Stomach (tissue), 9 donors: ENCODE data around the gene CD300LD. TPM values are rescaled to one million over a fixed set of nuclear protein-coding genes. Genes with fewer than 3 reads are reported as not detected.

Source experiments
- DNase-seq, 2 donors: peaks; one replicate each; pipeline versions ENCODE4 v3.0.0 to v3.0.0-alpha.2; 2013 to 2019
- H3K27ac ChIP-seq, 5 donors: fragments of 200-600 bp in 4 of 5; sonication (generic) in 4 of 5; one replicate each; pipeline ENCODE4 v1.5.1; 2013 to 2019; ENCODE audit warnings: mild to moderate bottlenecking in 1 of 5, moderate library complexity in 1 of 5
- H3K27me3 ChIP-seq, 3 donors: fragments of 200-600 bp; sonication (generic); one replicate each; pipeline ENCODE4 v1.5.1; 2017 to 2019; ENCODE audit warnings: mixed run types in 1 of 3
- H3K36me3 ChIP-seq, 4 donors: fragments of 200-600 bp; sonication (generic); 1 replicate in 3 of 4; 2 replicates in 1 of 4; pipeline ENCODE4 v1.5.1; 2016 to 2019
- H3K4me1 ChIP-seq, 4 donors: fragments of 200-600 bp; sonication (generic); one replicate each; pipeline ENCODE4 v1.5.1; 2016 to 2019
- H3K4me3 ChIP-seq, 4 donors: fragments of 200-600 bp; sonication (generic) in 3 of 4; one replicate each; pipeline ENCODE4 v1.5.1; 2016 to 2019; ENCODE audit warnings: mild to moderate bottlenecking in 1 of 4
- H3K9me3 ChIP-seq, 4 donors: fragments of 200-600 bp; sonication (generic); one replicate each; pipeline ENCODE4 v1.5.1; 2016 to 2019
- CTCF ChIP-seq, 7 experiments: fragments of 450-650 bp in 4 of 7; fragments of 200-600 bp in 3 of 7; sonication (generic) in 3 of 7; IDR thresholded peaks; one replicate each; pipeline ENCODE4 v1.5.1; 2016 to 2019; ENCODE audit warnings: antibody characterized with exemption in 7 of 7, control low read depth in 2 of 7, mild to moderate bottlenecking in 1 of 7
- EP300 ChIP-seq: sonication (generic); formaldehyde crosslinking; IDR thresholded peaks from one replicate; pipeline ENCODE4 v1.6.1; 2017; ENCODE audit warnings: antibody characterized with exemption
- POLR2A ChIP-seq, 4 donors: fragments of 450-650 bp; IDR thresholded peaks; one replicate each; pipeline ENCODE4 v1.6.1; 2016; ENCODE audit warnings: antibody characterized with exemption in 4 of 4, control low read depth in 2 of 4, mild to moderate bottlenecking in 1 of 4, moderate library complexity in 1 of 4
- POLR2AphosphoS5 ChIP-seq, 3 donors: sonication (generic); formaldehyde crosslinking; IDR thresholded peaks; one replicate each; pipeline ENCODE4 v1.6.1; 2016; ENCODE audit warnings: antibody characterized with exemption in 3 of 3
- WGBS, 5 donors: extraction: QIAGEN DNeasy Blood & Tissue Kit in 3 of 5; methylation state at CpG; one replicate each; pipeline versions ENCODE4 v1.1.5 to v1.1.7; 2013 to 2018; 5-methylcytosine and 5-hydroxymethylcytosine counted together
- intact Hi-C: fragments of 100-400 bp; cut with DNase I; formaldehyde crosslinking; loops from one replicate; pipeline ENCODE4 v1.15.1; 2023; ENCODE audit warnings: low total_unique reads
- polyA plus RNA-seq, 3 donors: library from polyadenylated mRNA; stranded (reverse); fragments of 200-250 nt; gene quantifications; one replicate each; pipeline ENCODE4 v1.2.3, GENCODE V29; 2013
- total RNA-seq, 5 donors: library from RNA; depleted of rRNA; stranded (reverse); fragments of >200 nt; gene quantifications; one replicate each; pipeline versions ENCODE4 v1.1.0 to v1.2.3, GENCODE V29; 2014 to 2016
- donor health status: healthy with polysubstance abuse.
- donor health status: Bipolar disorder and iron deficiency.
- donor health status: healthy.

Gene CD300LD
- total and polyA plus RNA-seq, 8 donors, result not detected

DNA sequence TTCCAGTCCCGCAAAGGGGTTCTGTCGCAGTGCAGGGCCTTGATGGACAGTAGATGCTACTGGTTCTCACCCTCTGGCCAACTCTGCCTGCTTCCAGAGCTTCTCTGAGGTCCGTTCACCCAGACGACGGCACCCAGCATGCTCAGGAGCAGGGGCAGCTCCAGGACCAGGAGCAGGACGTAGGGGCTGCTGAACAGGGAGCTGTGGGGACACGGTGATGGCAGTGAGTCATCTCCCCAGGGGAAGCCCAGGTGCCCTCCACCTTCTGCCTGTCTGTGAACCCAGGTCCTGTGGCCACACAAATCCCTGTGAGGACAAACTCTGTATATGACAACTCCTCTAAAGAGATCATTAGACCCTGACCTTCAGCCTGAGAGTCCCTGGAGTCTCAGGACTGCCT is 42.7 kb downstream of the CD300LD start:
- H3K36me3 ChIP-seq, result no peaks in the 10 kb centered on the region
- no peak for DNase-seq
- no peak for TF ChIP-seq POLR2AphosphoS5 (IDR thresholded peaks at IDR 0.05)
- TF ChIP-seq EP300, result no peak
- no peak for TF ChIP-seq CTCF (IDR thresholded peaks at IDR 0.05)
- no peak for TF ChIP-seq POLR2A (IDR thresholded peaks at IDR 0.05)
- no peaks in the 10 kb centered on the region for H3K9me3 ChIP-seq
- H3K4me3 ChIP-seq, result no peak overlapping the region
- H3K27ac ChIP-seq, result no peak overlapping the region
- WGBS, 5 donors, result 69 to 87% (median 80%) methylated on average over 2 to 7 of the region's 7 CpGs
- intact Hi-C loops, result no loop called here
- H3K27me3 ChIP-seq, result peaks cover 0 to 28% (median 0%) of the 10 kb centered on the region in 3 donors
- no peaks in the 10 kb centered on the region for H3K4me1 ChIP-seq

DNA sequence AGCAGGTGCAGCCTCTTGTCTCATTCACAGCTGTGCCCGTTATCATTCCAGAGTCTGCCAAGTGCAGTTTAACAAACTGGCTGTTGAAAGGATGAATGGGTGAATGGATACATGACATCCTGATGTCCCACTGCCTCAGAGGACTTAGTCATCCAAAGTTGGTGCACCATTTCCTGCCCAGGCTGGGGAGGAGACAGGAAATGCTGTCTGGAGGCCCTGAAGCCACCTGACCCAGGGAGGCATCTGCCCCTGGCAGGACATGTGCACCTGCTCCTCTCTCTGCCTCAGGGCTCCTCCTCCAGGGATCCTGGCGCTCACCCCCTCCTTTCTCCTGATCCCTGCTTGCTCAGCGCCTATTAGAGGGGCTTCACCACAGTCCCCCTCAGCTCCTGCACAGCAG is 44.3 kb downstream of the CD300LD start:
- Histone ChIP-seq H3K36me3 (no peaks in the 10 kb centered on the region), H3K4me3 (no peak overlapping the region), H3K9me3 (no peaks in the 10 kb centered on the region), H3K27ac (no peak overlapping the region), H3K4me1 (no peaks in the 10 kb centered on the region), H3K27me3 (peaks cover 0 to 28% (median 0%) of the 10 kb centered on the region in 3 donors)
- TF ChIP-seq POLR2AphosphoS5 (IDR thresholded peaks at IDR 0.05), result no peak
- TF ChIP-seq POLR2A (IDR thresholded peaks at IDR 0.05), result no peak
- TF ChIP-seq CTCF (IDR thresholded peaks at IDR 0.05), result no peak
- no peak for TF ChIP-seq EP300
- WGBS, 5 donors, result 69 to 85% (median 79%) methylated on average over 3 of the region's 3 CpGs
- intact Hi-C loops, result no loop called here
- DNase-seq, result no peak

GRCh38 chr17:74547264-74547663 is 44.8 kb downstream of the CD300LD start:
- Histone ChIP-seq H3K4me3 (no peak overlapping the region), H3K27ac (no peak overlapping the region), H3K27me3 (peaks cover 0 to 26% (median 0%) of the 10 kb centered on the region in 3 donors), H3K36me3 (no peaks in the 10 kb centered on the region), H3K4me1 (no peaks in the 10 kb centered on the region), H3K9me3 (no peaks in the 10 kb centered on the region)
- TF ChIP-seq POLR2A (IDR thresholded peaks at IDR 0.05), result no peak
- TF ChIP-seq EP300, result no peak
- TF ChIP-seq POLR2AphosphoS5 (IDR thresholded peaks at IDR 0.05), result no peak
- no peak for TF ChIP-seq CTCF (IDR thresholded peaks at IDR 0.05)
- 85 to 92% (median 90%) methylated on average over 7 of the region's 7 CpGs for WGBS, 5 donors
- intact Hi-C loops, result no loop called here
- no peak for DNase-seq

DNA sequence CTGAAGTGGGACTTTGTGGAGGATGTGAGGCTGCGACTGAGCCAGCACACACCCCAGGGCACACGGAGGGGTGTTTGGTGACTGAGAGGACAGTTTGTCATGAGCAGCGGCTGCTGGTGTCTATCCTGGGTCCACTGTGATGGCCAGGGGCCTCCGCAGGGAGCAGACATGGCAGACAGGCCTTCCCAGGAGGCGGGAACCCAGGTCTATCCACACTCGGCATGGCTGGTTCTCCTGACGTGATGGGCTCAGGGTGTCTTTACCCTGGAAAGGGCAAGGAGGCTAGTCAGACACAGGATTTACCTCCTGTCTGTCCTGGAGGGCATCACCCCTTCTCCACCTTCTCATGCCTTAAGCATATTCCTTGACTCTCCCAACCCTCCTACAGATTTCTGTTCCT is 45.5 kb downstream of the CD300LD start:
- no peak for DNase-seq
- peaks cover 0 to 20% (median 0%) of the 10 kb centered on the region in 3 donors for H3K27me3 ChIP-seq
- no peaks in the 10 kb centered on the region for H3K4me1 ChIP-seq
- H3K4me3 ChIP-seq, result no peak overlapping the region
- 86 to 89% (median 89%) methylated on average over 7 of the region's 7 CpGs for WGBS, 5 donors
- intact Hi-C loops, result no loop called here
- H3K27ac ChIP-seq, result no peak overlapping the region
- no peaks in the 10 kb centered on the region for H3K9me3 ChIP-seq
- no peak for TF ChIP-seq POLR2A (IDR thresholded peaks at IDR 0.05)
- TF ChIP-seq POLR2AphosphoS5 (IDR thresholded peaks at IDR 0.05), result no peak
- TF ChIP-seq EP300, result no peak
- no peak for TF ChIP-seq CTCF (IDR thresholded peaks at IDR 0.05)
- no peaks in the 10 kb centered on the region for H3K36me3 ChIP-seq
